CD4-positive, alpha-beta T cell treated with Interferon gamma for 1 hour (primary cell): ENCODE measurements around the gene IGSF9.

Experiments
- DNase-seq: peaks from one replicate; pipeline ENCODE4 v3.0.0-alpha.2; 2020

IGSF9 gene

GRCh38 chr1:159972443-159973205, 27.2 kb upstream of the IGSF9 start:
- DNase-seq, result no peak

GRCh38 chr1:159970932-159971342, 25.5 kb upstream of the IGSF9 start:
- DNase-seq, result no peak

- DNase-seq, result no peak
These were observed 23.5 kb upstream of the IGSF9 start for GRCh38 chr1:159968901-159969300.

GRCh38 chr1:159965263-159965662, 19.9 kb upstream of the IGSF9 start:
- DNase-seq, result no peak

- no peak for DNase-seq
These were observed 18.7 kb upstream of the IGSF9 start for GRCh38 chr1:159964144-159964543.

DNA sequence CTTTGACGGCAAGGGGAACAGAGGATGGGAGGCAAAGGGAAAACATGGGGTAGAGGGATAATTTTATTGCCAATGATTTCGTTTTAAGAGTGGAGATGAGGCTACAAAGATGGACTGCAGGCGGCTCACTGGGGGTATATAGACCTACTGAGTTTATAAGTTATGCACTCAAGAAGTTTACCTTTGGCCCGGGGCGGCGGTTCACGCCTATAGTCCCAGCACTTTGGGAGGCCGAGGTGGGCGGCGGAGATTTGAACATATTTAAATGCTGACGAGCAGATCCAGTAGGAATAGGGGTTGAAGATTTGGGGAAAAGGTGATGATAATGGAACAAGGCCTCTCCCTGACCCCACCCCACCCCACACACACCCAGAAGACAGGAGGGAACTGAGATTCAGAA, 16.8 kb upstream of the IGSF9 start:
- DNase-seq, result no peak

DNA sequence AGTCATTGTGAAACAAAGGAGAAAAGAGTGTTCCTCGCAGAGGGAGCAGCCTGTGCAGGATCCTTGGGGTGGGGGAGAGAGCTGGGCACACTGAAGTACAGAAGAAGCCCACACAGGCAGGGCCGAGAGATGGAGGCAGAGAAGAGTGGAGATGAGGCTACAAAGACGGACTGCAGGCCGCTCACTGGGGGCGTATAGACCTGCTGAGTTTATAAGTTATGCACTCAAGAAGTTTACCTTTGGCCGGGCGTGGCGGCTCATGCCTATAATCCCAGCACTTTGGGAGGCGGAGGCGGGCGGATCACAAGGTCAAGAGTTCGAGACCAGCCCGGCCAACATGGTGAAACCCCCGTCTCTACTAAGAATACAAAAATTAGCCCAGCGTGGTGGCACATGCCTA, 16.2 kb upstream of the IGSF9 start:
- DNase-seq, result no peak

- no peak for DNase-seq
These were observed 15.4 kb upstream of the IGSF9 start for GRCh38 chr1:159960721-159961381.

DNA sequence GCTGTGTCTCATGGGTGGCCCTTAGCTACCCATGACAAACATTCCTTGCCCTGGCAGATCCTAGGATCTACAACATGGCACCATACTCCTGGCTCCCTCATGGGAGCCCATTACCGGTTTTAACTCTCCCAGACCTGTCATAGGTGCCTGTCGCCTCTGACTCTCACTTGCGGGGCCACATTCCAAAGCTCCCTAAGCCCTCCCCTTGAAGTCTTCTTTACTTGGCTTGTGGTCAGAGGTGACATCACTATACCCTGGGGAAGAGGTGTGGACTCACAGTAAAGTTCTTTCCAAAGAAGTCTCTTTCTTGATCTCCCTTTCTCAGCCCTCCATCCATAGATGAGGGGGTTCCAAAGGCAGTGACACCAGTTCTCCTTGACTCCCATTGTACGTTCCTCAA, 14.0 kb upstream of the IGSF9 start:
- no peak for DNase-seq

- no peak for DNase-seq
These were observed 13.4 kb upstream of the IGSF9 start for GRCh38 chr1:159958719-159959380.

- DNase-seq, result no peak
These were observed 12.4 kb upstream of the IGSF9 start for GRCh38 chr1:159957824-159958268.

DNA sequence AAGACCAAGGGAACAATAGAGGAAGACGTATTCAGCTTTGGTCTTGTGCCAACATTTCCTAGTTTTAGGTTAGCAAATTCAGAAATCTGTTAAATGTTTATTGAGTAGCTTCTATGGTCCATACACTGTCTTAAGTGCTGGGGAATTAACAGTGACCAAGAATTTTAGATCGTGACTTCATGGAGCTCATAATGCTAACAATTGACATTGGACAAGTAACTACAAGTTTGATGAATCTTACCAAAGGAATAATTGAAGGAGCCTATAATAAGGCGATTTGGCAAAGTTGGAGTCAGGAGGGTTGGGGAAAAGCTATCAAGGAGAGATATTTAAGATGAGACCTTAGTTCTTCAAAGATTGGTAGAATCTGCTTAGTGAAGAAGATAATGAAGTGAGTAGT, 10.0 kb upstream of the IGSF9 start:
- no peak for DNase-seq

DNA sequence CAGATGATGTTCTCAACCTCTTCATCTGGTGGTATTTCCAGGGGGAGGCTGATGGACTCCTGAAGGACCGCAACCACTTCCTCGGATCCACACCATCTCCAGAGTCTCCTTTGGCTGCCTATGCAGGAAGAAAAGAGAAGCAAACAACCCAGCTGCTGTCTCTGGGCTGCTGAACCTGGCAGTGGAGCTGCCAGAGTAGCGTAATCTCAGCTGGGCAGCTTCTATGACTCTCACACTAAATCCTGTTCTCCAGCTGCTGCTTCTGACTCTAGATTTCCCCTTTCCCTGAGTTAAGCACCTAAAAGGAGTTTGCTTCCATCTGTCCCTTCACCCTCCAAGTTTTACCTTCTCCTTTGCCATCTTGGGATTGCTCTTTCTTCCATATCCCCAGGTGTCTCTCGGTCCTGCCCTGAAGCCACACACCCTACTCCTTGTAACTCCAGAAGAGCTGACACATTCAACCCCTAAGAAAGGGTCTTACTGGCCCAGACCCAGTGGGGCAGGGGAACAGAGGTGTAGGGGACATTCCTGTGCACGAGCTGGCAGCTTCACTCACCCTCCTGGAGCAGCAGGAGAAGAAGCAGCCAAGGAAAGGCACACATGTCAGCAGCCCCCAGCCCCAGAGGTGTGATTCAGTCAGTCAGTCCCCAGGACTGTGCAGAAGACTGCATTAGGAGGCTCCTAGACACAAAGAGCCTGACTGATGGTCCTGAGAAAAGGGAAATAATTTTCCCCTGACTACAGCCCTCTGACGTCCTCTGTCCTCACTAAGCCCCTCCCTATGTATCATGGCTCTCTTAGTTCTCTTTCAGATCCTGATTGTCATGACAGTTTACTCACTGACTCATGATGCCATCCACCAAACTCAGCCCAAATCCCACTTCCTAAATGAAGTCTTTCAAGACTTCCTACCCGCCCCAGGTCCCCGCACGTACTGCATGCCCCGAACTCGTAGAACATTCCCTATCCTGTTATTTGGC, 8.4 kb upstream of the IGSF9 start, which contains the start of gene SLAMF9:
Gene SLAMF9, minus strand, starts transcription at position 702 of the 980 bp plus-strand sequence. Its CDS starts 100 bp downstream, at position 602.
- DNase-seq, result peak; percentile 21

DNA sequence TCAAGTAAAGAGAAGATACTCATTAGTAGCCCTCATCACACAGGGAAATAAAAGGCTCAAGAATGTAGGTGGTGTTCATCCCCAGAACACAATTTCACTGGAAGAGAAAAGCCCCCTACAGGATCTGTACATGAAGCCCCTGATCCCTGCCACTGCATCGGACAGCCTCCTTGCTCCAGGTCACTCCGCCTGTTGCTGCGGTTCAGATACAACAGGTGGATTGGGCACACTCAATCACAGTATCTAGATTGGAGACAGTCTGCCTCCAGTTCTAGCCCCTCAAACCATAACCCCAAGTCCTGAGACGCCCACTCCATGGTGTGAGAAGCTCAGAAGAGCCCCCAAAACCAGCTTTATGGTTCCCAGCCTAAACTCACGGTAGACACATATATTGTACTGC, 7.5 kb upstream of the IGSF9 start:
- no peak for DNase-seq

GRCh38 chr1:159951551-159951950, 6.1 kb upstream of the IGSF9 start:
- no peak for DNase-seq

DNA sequence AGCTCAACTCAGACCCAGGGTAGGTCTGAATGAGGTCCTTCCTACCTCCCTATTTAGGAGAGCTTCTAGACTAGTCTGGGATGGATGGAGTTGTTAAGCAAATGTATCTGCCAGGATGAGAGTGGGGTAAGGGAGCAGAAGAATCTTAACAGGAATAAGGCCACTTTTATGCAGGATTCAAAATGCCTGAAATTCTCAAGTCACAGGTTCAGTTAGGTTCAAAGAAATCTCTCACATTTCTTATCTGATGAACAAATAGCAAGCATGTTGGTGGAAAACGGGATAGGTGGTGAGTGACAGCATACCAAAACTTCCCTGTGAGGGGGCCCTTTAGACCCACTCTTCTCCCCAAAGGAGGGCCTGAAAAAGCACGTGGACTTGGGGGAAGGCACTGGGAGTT, 5.6 kb upstream of the IGSF9 start:
- no peak for DNase-seq

GRCh38 chr1:159949981-159950381, 4.6 kb upstream of the IGSF9 start:
- no peak for DNase-seq

- no peak for DNase-seq
These were observed 3.7 kb upstream of the IGSF9 start for GRCh38 chr1:159949123-159949522.

DNA sequence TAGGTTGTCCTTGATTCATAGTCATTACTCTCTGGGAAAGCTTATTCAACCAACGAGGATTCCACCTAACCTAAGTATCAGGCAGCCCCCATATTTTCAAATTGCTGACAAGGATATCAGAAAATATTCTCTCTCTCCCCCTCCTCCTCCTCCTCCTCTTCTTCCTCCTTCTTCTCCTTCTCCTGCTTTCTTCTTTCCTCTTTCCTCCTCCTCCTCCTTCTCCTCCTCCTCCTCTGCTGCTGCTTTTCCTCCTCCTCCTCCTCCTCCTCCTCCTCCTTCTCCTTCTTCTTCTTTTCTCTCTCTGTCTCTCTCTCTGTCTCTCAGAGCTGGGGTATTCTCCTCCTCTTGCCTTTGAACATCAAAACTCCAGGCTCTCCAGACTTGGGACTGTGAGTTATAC, 2.5 kb upstream of the IGSF9 start:
- no peak for DNase-seq

GRCh38 chr1:159946242-159947187, 1.1 kb upstream of the IGSF9 start:
- DNase-seq, result no peak
